GM18873 (cell line): Measurements from ENCODE around the gene KAZN.

Source experiments
- ATAC-seq: cut with Tn5 transposase; IDR thresholded peaks from one replicate; pipeline ENCODE4 v1.9.1; 2021; ENCODE audit warnings: mild to moderate bottlenecking, moderate library complexity, moderate number of reproducible peaks; ENCODE audit not compliant: unreplicated experiment, low FRiP score

Gene KAZN

DNA sequence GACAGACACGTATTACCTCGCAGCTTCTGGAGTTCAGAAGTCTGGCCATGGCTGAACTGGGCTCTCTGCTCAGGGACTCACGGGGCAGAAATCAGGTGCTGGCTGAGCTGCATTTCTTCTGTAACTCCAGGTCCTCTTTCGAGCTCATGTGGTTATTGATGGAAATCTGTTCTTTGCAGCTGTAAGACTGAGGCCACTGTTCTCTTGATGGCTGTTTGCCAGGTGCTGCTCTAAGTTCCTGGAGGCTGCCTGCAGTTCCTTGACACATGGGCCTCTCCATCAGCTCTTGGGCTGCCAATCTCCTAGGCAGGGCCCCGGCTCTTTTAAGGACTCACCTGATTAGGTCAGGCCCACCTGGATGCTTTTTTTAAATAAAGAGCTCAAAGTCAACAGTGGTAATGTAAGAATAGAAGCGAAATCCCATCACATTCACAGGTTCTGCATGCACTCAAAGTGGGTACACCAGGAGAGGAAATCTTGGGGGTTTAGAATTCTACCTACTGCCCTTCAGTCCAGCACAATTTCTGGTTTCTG lies 139.1 kb downstream of the KAZN start:
- no peak for ATAC-seq

- ATAC-seq = no peak
Measured at GRCh38 chr1:14738235-14738634, 139.8 kb downstream of the KAZN start.

GRCh38 chr1:14738647-14739046 lies 140.2 kb downstream of the KAZN start:
- no peak for ATAC-seq

- no peak for ATAC-seq
Measured at GRCh38 chr1:14739082-14739832, 140.8 kb downstream of the KAZN start.

DNA sequence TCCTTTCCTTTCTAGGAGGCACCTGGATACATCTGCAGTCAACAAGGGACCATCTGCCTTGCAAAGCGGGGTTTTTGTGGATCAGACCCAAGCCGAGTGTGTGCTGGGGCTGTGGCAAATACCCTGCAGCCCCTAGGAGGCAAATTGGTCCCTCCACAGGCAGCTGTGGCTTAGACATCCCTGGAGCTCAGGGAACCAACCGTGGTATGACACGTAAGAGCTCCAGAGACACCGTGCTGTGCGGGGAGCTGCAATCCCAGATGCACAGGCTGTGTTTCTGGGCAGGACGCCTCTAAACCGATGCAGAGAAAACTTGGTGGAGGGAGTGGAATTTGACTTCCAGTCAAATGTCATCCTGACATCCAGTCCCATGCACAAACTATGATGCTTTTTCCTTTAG lies 141.5 kb downstream of the KAZN start:
- ATAC-seq = no peak

DNA sequence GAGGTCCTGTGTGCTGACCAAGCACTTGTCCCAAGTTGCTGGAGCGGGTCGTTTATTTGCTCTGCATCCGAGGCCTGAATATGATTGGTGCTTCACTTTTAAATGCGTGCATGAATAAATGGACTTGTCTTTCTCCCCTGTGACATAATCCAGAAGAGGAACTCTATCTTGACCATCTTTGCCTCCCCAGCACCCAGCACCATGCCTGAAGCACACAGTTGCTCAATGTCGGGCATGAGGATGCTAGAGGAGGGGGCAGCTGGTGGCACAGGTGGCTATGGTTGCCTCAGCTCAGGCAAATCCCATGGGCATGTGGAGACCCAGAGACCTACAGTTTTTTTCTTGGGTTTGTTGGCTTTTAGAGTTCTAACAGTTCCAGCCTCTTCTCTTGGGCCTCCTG lies 142.6 kb downstream of the KAZN start:
- ATAC-seq = no peak

DNA sequence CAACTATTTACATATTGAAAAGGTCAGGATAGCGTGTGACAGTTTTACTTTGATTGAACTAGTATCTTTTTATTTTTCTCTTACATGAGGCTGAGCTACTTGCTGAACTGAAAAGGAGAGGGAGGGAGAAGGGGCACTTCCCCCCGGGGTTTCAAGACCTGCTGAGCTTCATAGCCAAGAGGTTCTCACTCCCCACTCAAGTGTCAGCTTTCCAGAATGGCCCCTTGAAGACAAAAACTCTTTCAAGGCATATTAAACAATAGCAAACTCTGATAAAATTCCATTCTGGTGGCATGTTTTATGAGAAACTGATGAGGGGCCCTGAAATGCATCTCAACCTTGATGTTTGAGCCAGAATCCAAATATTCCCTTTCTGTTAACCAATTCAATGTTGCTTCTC lies 143.0 kb downstream of the KAZN start:
- ATAC-seq = no peak

GRCh38 chr1:14742181-14742980 lies 143.9 kb downstream of the KAZN start:
- no peak for ATAC-seq

DNA sequence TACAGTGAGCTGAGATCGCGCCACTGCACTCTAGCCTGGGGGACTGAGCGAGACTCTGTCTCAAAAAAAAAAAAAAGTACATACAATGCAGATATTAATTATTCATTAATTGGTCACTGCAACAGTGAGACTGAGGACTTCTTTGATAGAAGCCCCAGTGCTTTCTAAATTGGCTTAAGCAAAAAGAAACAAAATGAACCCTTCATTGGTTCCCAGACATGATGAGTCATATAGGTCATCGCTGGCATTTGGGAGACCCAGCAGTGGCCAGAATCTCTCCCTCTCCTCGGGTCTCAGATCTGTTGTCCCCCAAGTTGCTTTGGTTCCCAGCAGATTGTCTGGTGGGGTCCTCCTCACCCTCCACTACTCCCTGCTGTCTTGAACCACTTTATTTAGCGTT lies 144.9 kb downstream of the KAZN start:
- no peak for ATAC-seq

GRCh38 chr1:14745001-14745720 lies 146.7 kb downstream of the KAZN start:
- no peak for ATAC-seq

DNA sequence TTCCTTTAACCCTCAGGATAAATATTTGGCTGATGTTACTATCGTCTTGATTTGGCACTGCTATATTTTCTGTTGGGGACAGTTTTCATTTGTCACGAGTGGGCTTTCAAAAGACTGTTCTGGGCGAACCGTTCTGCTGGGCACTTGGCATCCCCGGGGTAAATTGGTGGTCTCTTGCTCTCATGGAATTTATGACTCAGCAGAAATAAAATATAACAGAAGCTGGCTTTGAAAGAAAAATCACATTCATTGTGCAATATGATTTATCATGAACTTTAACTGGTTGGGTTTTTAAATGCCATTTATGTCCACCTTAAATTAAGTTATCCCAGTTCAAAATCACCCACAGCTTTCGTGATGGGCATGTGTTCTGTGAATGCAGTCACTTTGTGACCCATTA lies 147.3 kb downstream of the KAZN start:
- no peak for ATAC-seq

DNA sequence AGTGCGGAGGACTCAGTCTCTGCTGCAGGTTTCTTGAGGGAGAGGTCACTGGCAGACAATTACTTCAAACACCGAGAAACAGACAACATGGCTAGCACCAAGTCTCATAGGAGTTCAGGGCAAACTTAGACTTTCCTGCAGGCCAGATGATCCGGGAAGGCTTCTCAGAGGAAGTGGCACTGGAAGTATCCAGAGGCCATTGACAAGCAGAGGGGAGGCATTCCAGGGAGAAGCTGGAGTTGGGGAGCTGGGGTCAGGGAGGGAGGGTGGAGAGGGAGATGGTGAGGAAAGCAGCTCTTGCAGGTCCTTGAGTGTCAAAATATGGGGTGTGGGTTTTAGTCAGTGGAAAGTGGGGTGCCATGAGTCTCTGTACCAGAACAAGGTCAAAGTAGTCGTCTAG lies 147.9 kb downstream of the KAZN start:
- no peak for ATAC-seq

DNA sequence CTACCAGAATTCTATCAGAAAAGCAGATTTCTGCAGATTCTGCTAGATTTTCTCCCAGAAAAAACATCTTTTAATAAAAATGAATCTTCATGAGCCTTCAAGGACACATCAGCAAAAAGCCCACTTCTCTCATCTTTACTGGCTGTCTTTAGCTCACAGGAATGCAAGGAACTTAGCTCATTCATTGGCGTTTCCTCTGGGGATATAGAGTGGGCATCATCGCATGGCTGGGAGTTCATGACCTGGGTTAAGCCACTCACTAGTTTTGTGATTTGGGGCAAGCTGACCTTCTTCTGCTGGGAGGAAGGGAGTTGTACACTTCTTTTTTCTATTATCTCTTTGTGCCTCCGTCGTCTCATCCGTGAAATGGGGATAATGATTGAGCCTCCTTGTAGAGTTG lies 149.7 kb downstream of the KAZN start:
- ATAC-seq = no peak

GRCh38 chr1:14748977-14749376 lies 150.5 kb downstream of the KAZN start:
- ATAC-seq = no peak

- ATAC-seq = no peak
Measured at GRCh38 chr1:14750490-14750889, 152.0 kb downstream of the KAZN start.

DNA sequence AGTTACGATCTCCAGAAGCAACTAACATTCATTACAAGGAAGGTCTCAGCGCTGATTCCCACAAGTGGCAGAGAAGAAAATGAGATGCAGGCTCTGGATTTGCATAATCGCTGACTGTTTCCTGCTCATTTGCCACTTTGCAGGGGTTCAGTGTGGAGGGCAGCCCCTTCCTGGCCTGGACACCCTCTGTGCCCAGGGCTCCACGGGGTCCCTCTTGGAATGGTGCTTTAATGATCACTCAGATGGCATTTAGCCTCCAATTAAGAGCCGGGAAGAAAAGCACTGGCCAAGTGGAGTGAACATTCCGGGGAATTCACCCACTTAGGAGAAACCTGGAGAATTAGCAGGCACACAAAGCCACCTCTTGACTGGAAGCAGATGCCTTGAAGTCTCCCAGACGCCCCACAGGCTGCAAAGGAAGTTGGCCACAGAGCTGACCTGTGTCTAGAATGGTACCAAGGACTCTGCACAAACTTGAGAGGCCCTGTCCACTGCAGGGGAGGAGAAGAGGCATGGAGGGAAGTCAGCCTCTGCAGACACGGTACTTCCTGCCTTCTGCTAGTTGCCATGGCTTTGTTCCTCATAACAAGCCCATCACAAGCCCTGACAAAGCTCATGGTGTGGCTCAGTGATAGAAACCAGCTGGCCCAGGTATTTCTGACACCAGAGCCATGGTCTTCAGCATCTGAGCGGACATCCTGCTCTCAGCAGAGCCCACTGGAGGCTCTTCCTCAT lies 157.2 kb downstream of the KAZN start:
- no peak for ATAC-seq

DNA sequence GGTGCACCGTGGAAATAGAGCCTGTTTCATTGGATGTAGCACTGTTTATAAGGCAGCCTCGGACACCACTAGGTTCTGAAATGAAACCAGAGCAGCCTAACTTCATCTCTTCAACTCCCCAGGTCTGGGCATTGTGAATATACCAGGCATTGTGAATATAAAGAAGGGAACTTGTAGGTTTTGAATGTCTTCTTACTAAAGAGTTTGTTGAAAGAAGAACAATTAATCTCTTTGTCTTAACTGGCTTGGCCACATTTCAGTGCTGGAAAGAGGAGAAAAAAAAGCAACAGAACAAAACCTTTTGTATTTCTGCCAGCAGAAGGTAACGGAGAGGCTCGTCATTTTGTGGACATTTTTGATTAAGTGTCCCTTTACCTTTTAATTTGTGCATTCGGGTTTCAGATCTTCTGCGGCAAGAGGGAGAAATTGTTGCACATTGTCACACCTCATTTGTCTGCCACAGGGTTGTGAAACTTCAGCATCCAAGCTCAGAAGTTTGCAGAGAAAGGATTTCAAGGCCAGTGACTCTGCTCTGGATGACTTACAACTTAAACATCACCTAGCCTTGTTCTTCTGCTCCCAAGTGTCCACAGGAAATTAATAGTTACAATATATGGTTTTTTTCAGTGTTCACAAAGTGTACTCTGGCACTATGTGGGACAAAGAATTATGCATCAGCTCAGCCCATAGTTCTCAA lies 158.3 kb downstream of the KAZN start:
- ATAC-seq = no peak

DNA sequence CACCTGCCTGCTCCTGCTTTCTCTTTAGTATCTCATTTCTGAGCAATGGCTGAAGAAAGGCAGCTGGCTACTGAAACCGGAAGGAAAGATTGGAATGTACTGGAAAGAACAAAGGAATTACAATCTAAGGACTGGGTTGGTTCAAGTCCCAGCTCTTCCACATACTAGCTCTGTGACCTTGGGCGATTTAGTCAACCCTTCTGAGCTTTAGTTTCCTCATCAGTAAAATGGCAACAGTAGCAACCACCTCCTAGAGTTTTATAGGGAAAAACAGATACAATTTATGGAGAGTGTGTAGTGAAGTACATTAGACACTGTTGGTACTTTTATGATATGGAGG lies 158.8 kb downstream of the KAZN start:
- ATAC-seq = no peak

DNA sequence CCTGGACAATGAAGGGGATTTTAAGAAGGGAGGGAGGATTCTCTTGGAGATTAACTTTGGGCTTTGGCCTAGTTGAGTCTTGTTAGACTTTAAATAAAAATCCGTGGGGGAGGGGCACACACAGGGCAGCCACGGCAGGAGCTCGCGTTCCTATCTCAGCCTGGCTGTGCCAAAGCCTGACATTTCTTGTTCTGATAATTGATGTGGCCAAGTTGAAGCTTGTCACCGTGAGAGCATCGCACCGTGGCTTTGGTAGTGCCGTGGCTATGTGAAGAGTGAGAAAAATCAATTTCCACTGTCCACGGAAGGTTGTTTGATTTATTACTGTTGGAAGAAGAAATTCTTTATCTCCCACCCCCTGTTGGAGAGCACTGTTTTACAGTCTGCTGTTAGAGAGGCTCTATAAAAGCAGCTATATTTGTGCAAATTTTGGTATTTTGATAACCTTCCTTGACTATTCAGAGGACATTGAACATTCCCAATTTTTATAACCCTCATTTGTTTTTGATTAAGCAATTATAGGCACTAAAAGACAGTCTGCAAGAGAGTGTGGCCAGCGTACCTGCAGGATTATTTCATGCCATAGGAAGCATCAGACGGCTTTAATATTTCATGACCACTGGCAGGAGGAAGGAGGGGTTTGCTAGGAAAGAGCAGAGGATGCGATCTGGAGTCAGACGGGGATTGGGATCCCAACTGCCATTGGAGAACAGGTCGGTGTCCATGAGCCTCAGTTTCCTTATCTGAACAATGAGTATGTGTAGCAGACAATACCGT lies 160.7 kb downstream of the KAZN start:
- no peak for ATAC-seq
